Measurements from ENCODE around the gene CR2.
"Not testable (repeated sequence)": the region's sequence is repeated elsewhere in the genome, so short reads cannot be mapped to it uniquely, and the experiment has no call there.

CR2 gene

GRCh38 chr1:207454046-207454964 is at the start of gene CR2:
Gene CR2, plus strand, starts transcription at chr1:207454328. Its CDS starts 91 bp downstream, at chr1:207454419.
- no peak for DNase-seq (ENCODE audit: low read depth in 2 of 2)

- DNase-seq (ENCODE audit: low read depth in 2 of 2): no peak
Measured at GRCh38 chr1:207404849-207405525, 49.1 kb upstream of the CR2 start.

GRCh38 chr1:207405814-207406213 is 48.3 kb upstream of the CR2 start:
- no peak for DNase-seq (ENCODE audit: low read depth in 2 of 2)

DNA sequence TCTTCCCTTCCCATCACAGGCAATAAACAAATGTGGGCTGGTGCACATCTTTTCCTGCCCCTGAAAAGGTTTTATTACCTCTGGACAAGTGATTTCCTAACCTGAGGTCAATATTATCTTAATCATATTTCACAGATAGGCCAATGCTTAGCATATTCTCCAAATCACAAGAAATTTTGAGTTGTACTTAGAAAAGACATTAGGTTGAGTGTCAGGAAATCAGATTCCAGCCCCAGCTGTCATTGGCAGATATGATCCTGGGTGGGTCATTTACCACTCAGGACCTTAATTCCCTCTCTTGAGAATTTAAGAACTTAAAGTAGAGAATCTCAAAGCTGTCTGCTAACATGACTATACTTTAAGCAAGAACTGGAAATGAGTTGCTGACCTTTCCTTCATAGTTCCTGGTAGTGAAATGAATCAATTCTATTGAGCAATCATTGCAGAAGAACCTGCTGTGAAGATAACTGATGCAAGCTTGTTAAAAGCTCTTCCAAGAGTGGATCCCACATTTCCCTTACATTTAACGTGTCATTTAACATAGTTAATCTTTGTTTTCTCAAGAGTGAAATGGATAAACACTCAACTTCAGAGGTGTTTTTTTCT is 46.4 kb upstream of the CR2 start:
- no peak for DNase-seq (ENCODE audit: low read depth in 2 of 2)

DNA sequence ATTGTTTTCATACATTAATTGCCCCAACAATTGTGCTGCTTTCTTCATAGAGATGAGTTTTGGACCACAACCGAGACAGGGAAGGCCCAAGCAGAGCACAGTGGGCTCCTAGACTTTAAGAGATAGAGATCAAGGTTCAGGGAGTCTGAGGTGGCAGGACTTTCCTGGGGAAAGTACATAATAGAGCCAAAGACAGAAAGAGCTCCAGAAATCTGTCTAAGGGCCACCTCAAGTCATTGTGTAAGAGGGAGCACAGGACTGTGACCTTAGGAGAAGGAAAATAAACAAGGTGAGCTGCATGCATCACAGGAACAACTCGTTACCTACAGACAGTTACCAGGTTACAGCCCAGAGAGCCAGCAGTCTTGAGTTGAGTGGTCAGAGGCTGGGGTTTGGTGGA is 41.3 kb upstream of the CR2 start:
- no peak for DNase-seq (ENCODE audit: low read depth in 2 of 2)

- DNase-seq (ENCODE audit: low read depth in 2 of 2): no peak
Measured at GRCh38 chr1:207414606-207415108, 39.5 kb upstream of the CR2 start.

DNA sequence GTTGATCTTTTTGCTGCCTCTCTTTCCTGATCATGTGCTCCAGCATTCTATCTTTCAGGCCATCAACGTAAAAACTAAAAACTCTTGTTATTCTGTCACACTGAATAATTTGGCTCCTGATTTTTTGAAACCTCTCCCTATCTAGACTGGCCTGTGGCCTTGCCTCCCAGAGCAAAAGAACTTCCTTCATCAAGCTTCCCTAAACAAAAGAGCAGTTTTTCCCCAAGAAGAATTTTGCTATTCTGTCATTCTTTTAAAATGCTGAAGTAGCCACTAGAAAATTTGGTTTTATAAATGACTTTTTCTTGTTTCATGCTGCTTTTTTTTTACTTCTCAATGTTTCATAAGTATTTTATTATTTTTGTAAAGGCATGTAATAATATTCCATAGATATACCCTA is 37.1 kb upstream of the CR2 start:
- DNase-seq (ENCODE audit: low read depth in 2 of 2): no peak

GRCh38 chr1:207418351-207418750 is 35.8 kb upstream of the CR2 start:
- DNase-seq (ENCODE audit: low read depth in 2 of 2): no peak

DNA sequence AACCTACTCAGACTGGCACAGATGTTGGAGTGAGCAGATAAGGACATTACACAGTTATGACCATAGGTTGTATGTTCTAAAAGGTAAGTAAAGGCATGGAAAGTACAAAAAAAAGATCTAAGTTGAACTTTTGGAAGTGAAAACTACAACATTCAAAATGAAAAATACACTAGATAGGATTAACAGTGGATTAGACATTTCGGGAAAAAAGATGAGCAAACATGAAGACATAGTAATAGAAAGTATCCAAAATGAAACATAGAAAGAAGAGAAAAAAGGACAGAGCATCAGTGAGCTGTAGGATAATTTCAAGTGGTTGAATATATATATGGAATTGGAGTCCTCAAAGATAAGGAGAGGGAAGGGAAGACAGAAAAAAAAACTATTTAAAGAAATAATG is 34.0 kb upstream of the CR2 start:
- no peak for DNase-seq (ENCODE audit: low read depth in 2 of 2)

GRCh38 chr1:207421078-207421477 is 33.0 kb upstream of the CR2 start:
- DNase-seq (ENCODE audit: low read depth in 2 of 2): no peak

GRCh38 chr1:207423560-207424292 is 30.4 kb upstream of the CR2 start:
- DNase-seq (ENCODE audit: low read depth in 2 of 2): no peak

GRCh38 chr1:207424570-207425131 is 29.5 kb upstream of the CR2 start:
- DNase-seq (ENCODE audit: low read depth in 2 of 2): no peak

GRCh38 chr1:207427832-207428585 is 26.1 kb upstream of the CR2 start:
- DNase-seq (ENCODE audit: low read depth in 2 of 2): no peak

DNA sequence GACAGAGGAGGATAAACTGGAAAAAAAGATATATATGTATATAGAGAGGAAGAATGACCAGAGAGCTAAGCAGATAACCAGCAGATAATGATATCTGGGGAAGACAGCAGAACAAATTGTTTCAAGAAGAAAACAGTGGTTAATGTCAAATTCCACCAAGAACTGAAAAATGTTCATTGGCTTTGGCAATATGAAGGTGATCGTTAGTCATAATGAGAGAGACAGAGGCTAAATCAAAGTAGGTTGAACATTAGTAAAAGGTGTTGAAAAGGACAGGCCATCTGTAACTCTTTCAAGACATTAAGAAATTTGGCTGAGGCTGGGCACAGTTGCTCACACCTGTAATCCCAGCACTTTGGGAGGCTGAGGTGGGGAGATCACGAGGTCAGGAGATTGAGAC is 25.3 kb upstream of the CR2 start:
- no peak for DNase-seq (ENCODE audit: low read depth in 2 of 2)

DNA sequence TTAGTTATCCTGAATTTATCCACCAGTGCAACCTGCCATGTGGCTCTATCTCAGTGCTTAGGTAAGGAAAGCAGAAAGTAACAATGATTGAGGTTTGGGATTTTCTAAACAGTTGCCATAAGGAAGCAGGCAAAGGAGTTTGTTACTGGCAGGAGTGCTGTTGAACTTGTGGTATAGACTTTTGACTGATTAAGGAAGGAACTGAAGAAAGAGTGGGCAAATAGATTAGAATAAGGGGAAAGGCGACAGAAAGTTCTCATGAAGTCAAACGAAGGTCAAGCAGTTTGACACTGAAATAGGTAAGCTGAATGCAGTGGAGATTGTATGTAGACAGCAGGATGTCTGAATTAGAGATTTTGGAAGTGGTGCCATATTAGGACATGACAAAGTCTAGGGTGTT is 24.2 kb upstream of the CR2 start:
- DNase-seq (ENCODE audit: low read depth in 2 of 2): no peak

GRCh38 chr1:207430602-207431001 is 23.5 kb upstream of the CR2 start:
- no peak for DNase-seq (ENCODE audit: low read depth in 2 of 2)

DNA sequence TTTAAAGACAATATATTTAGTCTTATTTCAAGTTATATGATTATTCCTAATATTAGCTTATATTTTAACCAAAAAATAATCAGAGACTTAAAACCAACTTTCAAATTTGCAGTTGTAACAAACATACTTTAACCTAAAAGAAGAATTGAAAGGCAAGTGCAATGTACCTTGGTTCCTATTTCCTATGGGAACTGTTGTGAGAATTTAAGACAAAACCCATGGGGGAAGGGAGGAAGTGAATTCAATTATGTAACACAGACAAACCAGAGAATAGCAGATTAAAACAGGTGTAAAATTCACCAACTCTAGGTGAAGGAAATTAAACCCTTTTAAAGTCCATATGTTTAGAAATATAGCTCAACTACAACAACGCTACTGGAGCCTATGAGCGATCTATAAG is 22.6 kb upstream of the CR2 start:
- no peak for DNase-seq (ENCODE audit: low read depth in 2 of 2)

DNA sequence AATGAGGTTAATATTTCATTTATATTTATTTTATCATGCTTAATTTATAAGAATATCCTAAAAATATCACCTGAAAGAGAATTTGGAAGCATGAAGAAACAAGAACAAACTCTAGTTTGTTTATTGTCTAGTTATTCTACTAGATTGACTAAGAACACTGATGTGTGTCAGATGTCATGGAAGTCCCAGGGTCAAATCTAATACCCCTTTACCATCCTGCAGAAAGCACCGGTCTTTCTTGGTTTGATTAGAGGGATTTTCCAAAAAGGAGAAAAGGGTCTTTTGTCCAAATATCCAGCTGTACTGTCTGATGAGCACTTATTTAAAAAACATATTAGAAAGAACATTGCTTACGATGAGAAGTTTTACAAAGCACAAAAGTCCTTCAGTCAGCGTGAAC is 20.7 kb upstream of the CR2 start:
- DNase-seq (ENCODE audit: low read depth in 2 of 2): no peak

GRCh38 chr1:207436746-207437145 is 17.4 kb upstream of the CR2 start:
- DNase-seq (ENCODE audit: low read depth in 2 of 2): not testable (repeated sequence)

DNA sequence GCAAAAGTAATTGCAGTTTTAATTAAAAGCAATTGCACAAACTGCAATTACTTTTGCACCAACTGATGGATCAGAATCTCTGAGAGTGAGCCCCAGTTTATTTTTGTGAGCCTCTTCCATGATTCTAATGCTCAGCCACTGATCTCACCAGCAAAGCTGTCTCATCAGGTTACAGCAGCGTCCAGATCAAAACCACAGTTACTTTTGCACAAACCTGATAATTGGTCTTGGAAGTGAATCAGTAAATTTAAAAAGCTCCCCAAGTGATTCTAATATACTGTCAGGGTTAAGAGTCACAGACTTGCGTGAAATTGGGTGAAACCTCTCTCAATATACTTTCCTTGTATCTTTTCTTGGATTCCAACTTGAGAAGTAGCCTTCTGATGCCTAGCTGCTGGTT is 13.5 kb upstream of the CR2 start:
- no peak for DNase-seq (ENCODE audit: low read depth in 2 of 2)
